ENCODE results near the gene SH2D3C. TPM values are rescaled to one million over a fixed set of nuclear protein-coding genes. Genes with fewer than 3 reads are reported as not detected.

SH2D3C gene
- total and polyA plus RNA-seq, 9 of the 15 experiments (the other 6 are each of a cell fraction or from before 2014, with no cell fraction given): 0.03 to 1.2 (median 0.22) TPM; not detected in 1

- Histone ChIP-seq H3K36me3 (ENCODE audit: control insufficient read depth, insufficient read depth, low read length) (peaks cover 50% of the 10 kb centered on the region; the same call in 2 of the 3 replicates), H2AFZ (ENCODE audit: low read depth, low read length) (no peak overlapping the region), H4K20me1 (replicated peaks; ENCODE audit: control insufficient read depth, insufficient read depth, low read length) (peaks cover 11% of the 10 kb centered on the region; the same call in 1 of the 2 replicates), H3K79me2 (ENCODE audit: control insufficient read depth, insufficient read depth, low read length) (peaks cover 21% of the 10 kb centered on the region), H3K4me3 (no peak overlapping the region), H3K27me3 (ENCODE audit: control insufficient read depth in 2 of 2, insufficient read depth in 2 of 2, low read length in 2 of 2) (no peaks in the 10 kb centered on the region), H3K4me2 (ENCODE audit: insufficient read depth, low read length) (no peak overlapping the region), H3K9ac (ENCODE audit: insufficient read depth in 1 of 2, low read depth in 2 of 2, low read length in 2 of 2) (peak overlapping the region in 1 of 2 experiments; percentile 42; a peak in 1 of 4 replicates), H3K9me3 (replicated peaks; ENCODE audit: control insufficient read depth, insufficient read depth, low read depth, low read length) (no peaks in the 10 kb centered on the region), H3K9me1 (ENCODE audit: control insufficient read depth, insufficient read depth, low read length) (no peaks in the 10 kb centered on the region), H3K4me1 (replicated peaks in 1 of 2; ENCODE audit: control insufficient read depth in 2 of 2, insufficient read depth in 2 of 2, low read length in 2 of 2) (peaks cover 2 to 26% of the 10 kb centered on the region in 2 experiments; a peak in 4 of 5 replicates), H3K27ac (ENCODE audit: extremely low read depth, low read depth, low read length) (no peak overlapping the region)
- in situ Hi-C loops (cut with MboI): no loop called here
- FAIRE-seq (no peak), ATAC-seq (peak; percentile 39), DNase-seq (ENCODE audit: extremely low read depth in 1 of 4, low spot score in 3 of 4) (peak in 1 of 4 experiments; percentile 15)
- no TSS peak for BruUV-seq (replicated peaks)
- 70% methylated on average over 6 of the region's 8 CpGs for WGBS (ENCODE audit: insufficient coverage, low coverage, missing lambda C conversion rate)
- TF ChIP-seq KDM5B (IDR thresholded peaks at IDR 0.05; ENCODE audit: insufficient replicate concordance, low read depth, low read length) (peak; percentile 50), RBFOX2 (IDR thresholded peaks at IDR 0.05; ENCODE audit: low read depth, low read length) (peak; percentile 37), POLR2G (IDR thresholded peaks at IDR 0.05; ENCODE audit: low read depth, low read length) (0 out of 2 replicates have a peak, but pooled peaks have one; percentile 38), ELF1 (tag; IDR thresholded peaks at IDR 0.05) (no peak), MAFF (IDR thresholded peaks at IDR 0.05; ENCODE audit: low read length) (no peak), SMAD3 (CRISPR knock-in tag; conservative IDR thresholded peaks at IDR 0.05) (no peak), POLR2AphosphoS5 (IDR thresholded peaks at IDR 0.05; ENCODE audit: control insufficient read depth, insufficient read depth, low read depth, low read length) (peak; percentile 19; the same call in 1 of the 2 replicates), ZNF140 (CRISPR knock-in tag; IDR thresholded peaks at IDR 0.05) (no peak), ZNF695 (CRISPR knock-in tag; IDR thresholded peaks at IDR 0.05) (no peak), CREB3L1 (IDR thresholded peaks at IDR 0.05; ENCODE audit: borderline replicate concordance, low read depth) (no peak)
- ChIA-PET CTCF (ENCODE audit: low intra/inter-chr PET ratio) (interaction anchor here (0.7 kb wide), 1 partner anchor 77 kb away, joined by 4 read pairs; no protein-coding TSS in a partner anchor), POLR2A (interaction anchor here (0.6 to 2.7 kb wide), 12 partner anchors 9 to 235 kb away, joined by 3 to 19 read pairs (median 7); partner anchors contain the start of genes AK1, FPGS and PIP5KL1)
- intact Hi-C loops (cut with micrococcal nuclease): no loop called here
These were observed 14.7 kb upstream of the SH2D3C start for GRCh38 chr9:127793093-127793708.

Data from K562 (cell line).